Prostate gland (tissue), 2 donors: ENCODE measurements around the gene CACNA1I.

Experiments
- CTCF ChIP-seq, 4 experiments: fragments of 200-600 bp in 2 of 4; fragments of 450-650 bp in 2 of 4; sonication (generic) in 2 of 4; IDR thresholded peaks; 1 replicate in 3 of 4; 2 replicates in 1 of 4; pipeline ENCODE4 v1.5.1; 2016 to 2019; ENCODE audit warnings: antibody characterized with exemption in 4 of 4, mild to moderate bottlenecking in 2 of 4, moderate library complexity in 2 of 4
- POLR2A ChIP-seq: fragments of 450-650 bp; IDR thresholded peaks from one replicate; pipeline ENCODE4 v1.6.1; 2016; ENCODE audit warnings: antibody characterized with exemption, mild to moderate bottlenecking
- POLR2AphosphoS5 ChIP-seq: sonication (generic); formaldehyde crosslinking; IDR thresholded peaks from one replicate; pipeline ENCODE4 v1.6.1; 2017; ENCODE audit warnings: antibody characterized with exemption

GRCh38 chr22:39664485-39665200 is 94.1 kb downstream of the CACNA1I start:
- TF ChIP-seq CTCF (IDR thresholded peaks at IDR 0.05) (no peak), POLR2A (no peak), POLR2AphosphoS5 (no peak)
